Kidney (tissue), 14 donors: ENCODE measurements around the gene NR3C1. TPM values are rescaled to one million over a fixed set of nuclear protein-coding genes. Genes with fewer than 3 reads are reported as not detected.
A peak's percentile ranks its signal among the peaks of the same experiment; 100 is the strongest.

ENCODE experiments used
- DNase-seq, 5 donors: peaks; one replicate each; pipeline ENCODE4 v3.0.0-alpha.2; 2013 to 2020
- FAIRE-seq: peaks from 2 replicates; lab custom pipeline; 2012; peaks lifted over from hg19 to GRCh38; lab: Jason Lieb, UNC
- H3K27ac ChIP-seq, 2 donors: one replicate each; pipeline ENCODE4 v1.7.0; 2013; ENCODE audit warnings: low read depth in 2 of 2, low read length in 2 of 2, inconsistent platforms in 1 of 2
- H3K27me3 ChIP-seq: one replicate; pipeline ENCODE4 v1.7.1; 2013; ENCODE audit warnings: low read length, inconsistent platforms; ENCODE audit not compliant: control insufficient read depth, insufficient read depth
- H3K36me3 ChIP-seq, 3 donors: one replicate each; pipeline versions ENCODE4 v1.7.0 to v1.7.1; 2013; ENCODE audit warnings: low read length in 3 of 3, control low read depth in 1 of 3, inconsistent platforms in 1 of 3; ENCODE audit not compliant: insufficient read depth in 3 of 3, control insufficient read depth in 2 of 3
- H3K4me1 ChIP-seq, 3 donors: one replicate each; pipeline versions ENCODE4 v1.7.0 to v1.7.1; 2013; ENCODE audit warnings: low read length in 3 of 3, inconsistent platforms in 1 of 3, low read depth in 1 of 3; ENCODE audit not compliant: control insufficient read depth in 2 of 3, insufficient read depth in 2 of 3
- H3K4me3 ChIP-seq, 3 donors: one replicate each; pipeline versions ENCODE4 v1.7.0 to v1.8.1; 2013; ENCODE audit warnings: low read length in 3 of 3, control low read depth in 1 of 3, inconsistent platforms in 1 of 3
- H3K9ac ChIP-seq, 3 donors: one replicate each; pipeline versions ENCODE4 v1.7.0 to v1.7.1; 2013; ENCODE audit warnings: low read length in 3 of 3, control low read depth in 1 of 3, inconsistent platforms in 1 of 3
- H3K9me3 ChIP-seq, 3 donors: one replicate each; pipeline versions ENCODE4 v1.7.0 to v1.7.1; 2013; ENCODE audit warnings: low read length in 3 of 3, control low read depth in 1 of 3, inconsistent platforms in 1 of 3; ENCODE audit not compliant: control insufficient read depth in 2 of 3, insufficient read depth in 1 of 3
- CTCF ChIP-seq: IDR thresholded peaks from 3 replicates; pipeline ENCODE4 v1.5.1; 2012; ENCODE audit warnings: mild to moderate bottlenecking, moderate library complexity, borderline replicate concordance; ENCODE audit not compliant: insufficient read depth; ENCODE audit errors: extremely low read depth
- intact Hi-C: fragments of 100-400 bp; cut with DNase I; formaldehyde crosslinking; loops from one replicate; pipeline ENCODE4 v1.11.1; 2022
- polyA plus RNA-seq: library from polyadenylated mRNA; stranded (reverse); fragments of 350-450 nt; fragmentation: Illumina TruSeq; extraction: RNeasy Lipid Tissue Mini Kit (QIAGEN cat#74804); gene quantifications from one replicate; pipeline ENCODE4 v1.2.3, GENCODE V29; 2014; ENCODE audit warnings: low read depth, low replicate concordance; ENCODE audit not compliant: insufficient read depth
- total RNA-seq: library from RNA; stranded (reverse); fragmentation: NEBNext Ultra II Directional; extraction: Animal tissue kit (Norgen Biotek cat#: 25700); gene quantifications from one replicate; pipeline ENCODE4 v1.2.1, GENCODE V29; 2021
- donor health status: control.
- donor health status: control.
- donor health status: control.
- donor health status: control.
- donor health status: control.
- donor health status: DM: yes; HTN: yes; CAD: no.
- donor health status: Normal renal cell carcinoma (clear cell type).

The NR3C1 gene
- total and polyA plus RNA-seq, 2 donors from 2014 or later, result 23.4 to 69.0 TPM

GRCh38 chr5:143395638-143396352, 7.7 kb downstream of the NR3C1 start:
- no peak overlapping the region for H3K27ac ChIP-seq
- no peak for TF ChIP-seq CTCF

GRCh38 chr5:143393524-143393923, 10.0 kb downstream of the NR3C1 start:
- Histone ChIP-seq H3K4me3 (no peak overlapping the region), H3K9me3 (no peaks in the 10 kb centered on the region), H3K27ac (no peak overlapping the region), H3K27me3 (no peaks in the 10 kb centered on the region), H3K36me3 (no peaks in the 10 kb centered on the region), H3K9ac (no peak overlapping the region), H3K4me1 (peaks cover 0 to 22% (median 0%) of the 10 kb centered on the region in 3 donors)
- DNase-seq, result no peak
- no peak for TF ChIP-seq CTCF
- intact Hi-C loops, result loop anchor here (10.0 kb wide), 1 partner anchor 389 kb away; no protein-coding TSS in a partner anchor
- no peak for FAIRE-seq

More at GRCh38 chr5:143395638-143396352, 7.7 kb downstream of the NR3C1 start:
- no peaks in the 10 kb centered on the region for H3K9me3 ChIP-seq
- H3K4me3 ChIP-seq, result peak overlapping the region in 2 of 3 donors; percentile 1 to 33
- peak; percentile 46 for FAIRE-seq
- intact Hi-C loops, result loop anchor here (10.0 kb wide), 1 partner anchor 391 kb away; no protein-coding TSS in a partner anchor
- no peaks in the 10 kb centered on the region for H3K36me3 ChIP-seq
- no peaks in the 10 kb centered on the region for H3K27me3 ChIP-seq
- H3K4me1 ChIP-seq, result peaks cover 0 to 27% (median 0%) of the 10 kb centered on the region in 3 donors
- no peak overlapping the region for H3K9ac ChIP-seq
- no peak for DNase-seq

GRCh38 chr5:143390941-143391340, 12.5 kb downstream of the NR3C1 start:
- H3K4me1 ChIP-seq, result peaks cover 0 to 15% (median 0%) of the 10 kb centered on the region in 3 donors

More at GRCh38 chr5:143390941-143391340, 12.5 kb downstream of the NR3C1 start:
- DNase-seq, result no peak
- Histone ChIP-seq H3K36me3 (no peaks in the 10 kb centered on the region), H3K27ac (no peak overlapping the region), H3K9ac (no peak overlapping the region), H3K27me3 (no peaks in the 10 kb centered on the region), H3K9me3 (peaks cover 0 to under 1% (median 0%) of the 10 kb centered on the region in 3 donors), H3K4me3 (no peak overlapping the region)
- no peak for FAIRE-seq
- intact Hi-C loops, result loop anchor here (10.0 kb wide), 1 partner anchor 386 kb away; no protein-coding TSS in a partner anchor
- no peak for TF ChIP-seq CTCF
